GM18951 (cell line): ENCODE results near the gene PHACTR1.
"Not testable (repeated sequence)": the region's sequence is repeated elsewhere in the genome, so short reads cannot be mapped to it uniquely, and the experiment has no call there.

ENCODE experiments used
- POLR2A ChIP-seq: IDR thresholded peaks from 4 replicates; pipeline ENCODE4 v1.6.1; 2011; ENCODE audit warnings: mild to moderate bottlenecking; ENCODE audit not compliant: insufficient read length, insufficient read depth; ENCODE audit errors: extremely low read depth
- in situ Hi-C: fragments of 300-500 bp; cut with MboI; formaldehyde crosslinking; loops from one replicate; pipeline ENCODE4 v1.12.0; 2022; ENCODE audit warnings: low sequenced_read_pairs, mixed read lengths, inconsistent platforms; ENCODE audit not compliant: unreplicated experiment

Gene PHACTR1

GRCh38 chr6:13159300-13159699 lies 442.7 kb downstream of the PHACTR1 start:
- in situ Hi-C loops: no loop called here
- no peak for TF ChIP-seq POLR2A

- in situ Hi-C loops: not testable (repeated sequence)
These were observed 443.3 kb downstream of the PHACTR1 start for GRCh38 chr6:13159822-13160221.

- in situ Hi-C loops: no loop called here
These were observed 446.8 kb downstream of the PHACTR1 start for GRCh38 chr6:13163161-13163944.

GRCh38 chr6:13164291-13164690 lies 447.7 kb downstream of the PHACTR1 start:
- in situ Hi-C loops: no loop called here
- TF ChIP-seq POLR2A: no peak

More at GRCh38 chr6:13163161-13163944, 446.8 kb downstream of the PHACTR1 start:
- no peak for TF ChIP-seq POLR2A

GRCh38 chr6:13165502-13166172 lies 449.1 kb downstream of the PHACTR1 start:
- no peak for TF ChIP-seq POLR2A
- in situ Hi-C loops: no loop called here

- in situ Hi-C loops: no loop called here
These were observed 449.7 kb downstream of the PHACTR1 start for GRCh38 chr6:13166269-13166668.

GRCh38 chr6:13166916-13167315 lies 450.3 kb downstream of the PHACTR1 start:
- in situ Hi-C loops: no loop called here
- no peak for TF ChIP-seq POLR2A

More at GRCh38 chr6:13166269-13166668, 449.7 kb downstream of the PHACTR1 start:
- TF ChIP-seq POLR2A: no peak

GRCh38 chr6:13172291-13172690 lies 455.7 kb downstream of the PHACTR1 start:
- no peak for TF ChIP-seq POLR2A
- in situ Hi-C loops: no loop called here

GRCh38 chr6:13175087-13175486 lies 458.5 kb downstream of the PHACTR1 start:
- in situ Hi-C loops: loop anchor here (25.0 kb wide), 1 partner anchor 362 kb away; no protein-coding TSS in a partner anchor
- no peak for TF ChIP-seq POLR2A

- TF ChIP-seq POLR2A: no peak
- in situ Hi-C loops: loop anchor here (25.0 kb wide), 1 partner anchor 362 kb away; no protein-coding TSS in a partner anchor
These were observed 459.2 kb downstream of the PHACTR1 start for GRCh38 chr6:13175759-13176158.

GRCh38 chr6:13177664-13178063 lies 461.1 kb downstream of the PHACTR1 start:
- no peak for TF ChIP-seq POLR2A
- in situ Hi-C loops: loop anchor here (25.0 kb wide), 1 partner anchor 360 kb away; no protein-coding TSS in a partner anchor

- in situ Hi-C loops: loop anchor here (25.0 kb wide), 1 partner anchor 359 kb away; no protein-coding TSS in a partner anchor
- TF ChIP-seq POLR2A: no peak
These were observed 461.5 kb downstream of the PHACTR1 start for GRCh38 chr6:13178107-13178506.

GRCh38 chr6:13180538-13180937 lies 464.0 kb downstream of the PHACTR1 start:
- in situ Hi-C loops: loop anchor here (25.0 kb wide), 1 partner anchor 357 kb away; no protein-coding TSS in a partner anchor

More at GRCh38 chr6:13180538-13180937, 464.0 kb downstream of the PHACTR1 start:
- no peak for TF ChIP-seq POLR2A
